ENCODE measurements around the gene PCNP. TPM values are rescaled to one million over a fixed set of nuclear protein-coding genes. Genes with fewer than 3 reads are reported as not detected.

Gene PCNP
- total and polyA plus RNA-seq, 7 donors, result 72.4 to 178 (median 146) TPM

GRCh38 chr3:101530686-101531047, 43.3 kb upstream of the PCNP start:
- H3K27me3 ChIP-seq, result no peaks in the 10 kb centered on the region
- no peak overlapping the region for H3K4me3 ChIP-seq
- TF ChIP-seq CTCF (IDR thresholded peaks at IDR 0.05) (no peak), POLR2A (IDR thresholded peaks at IDR 0.05) (no peak), POLR2AphosphoS5 (IDR thresholded peaks at IDR 0.05) (no peak), EP300 (IDR thresholded peaks at IDR 0.05) (no peak)
- no peaks in the 10 kb centered on the region for H3K36me3 ChIP-seq
- intact Hi-C loops (cut with DNase I), result no loop called here
- no peak overlapping the region for H3K27ac ChIP-seq
- DNase-seq, result no peak
- H3K9me3 ChIP-seq, result peaks cover 0 to 1% (median 0%) of the 10 kb centered on the region in 4 donors
- WGBS, 2 donors, result 10 to 21% methylated on average over 2 of the region's 2 CpGs
- peaks cover 0 to 17% (median 12%) of the 10 kb centered on the region in 4 donors for H3K4me1 ChIP-seq

GRCh38 chr3:101531473-101532086, 42.4 kb upstream of the PCNP start:
- TF ChIP-seq POLR2A (IDR thresholded peaks at IDR 0.05) (no peak), CTCF (IDR thresholded peaks at IDR 0.05) (no peak), POLR2AphosphoS5 (IDR thresholded peaks at IDR 0.05) (no peak), EP300 (IDR thresholded peaks at IDR 0.05) (no peak)
- no peak for DNase-seq
- Histone ChIP-seq H3K27ac (no peak overlapping the region), H3K4me3 (no peak overlapping the region), H3K36me3 (no peaks in the 10 kb centered on the region), H3K4me1 (peaks cover 0 to 17% (median 12%) of the 10 kb centered on the region in 4 donors), H3K9me3 (no peaks in the 10 kb centered on the region), H3K27me3 (no peaks in the 10 kb centered on the region)
- intact Hi-C loops (cut with DNase I), result no loop called here
- 37 to 42% methylated on average over 2 of the region's 2 CpGs for WGBS, 2 donors

- Histone ChIP-seq H3K27ac (peak overlapping the region in 3 of 4 donors; percentile 12 to 73 (median 52)), H3K9me3 (no peaks in the 10 kb centered on the region), H3K27me3 (no peaks in the 10 kb centered on the region), H3K4me3 (no peak overlapping the region), H3K36me3 (no peaks in the 10 kb centered on the region), H3K4me1 (peaks cover 0 to 17% (median 12%) of the 10 kb centered on the region in 4 donors)
- 74 to 79% methylated on average over 9 of the region's 9 CpGs for WGBS, 2 donors
- DNase-seq, result no peak
- TF ChIP-seq EP300 (IDR thresholded peaks at IDR 0.05), result no peak
- TF ChIP-seq CTCF (IDR thresholded peaks at IDR 0.05), result peak in 1 of 4 experiments; percentile 8
- TF ChIP-seq POLR2A (IDR thresholded peaks at IDR 0.05), result no peak
- intact Hi-C loops (cut with DNase I), result no loop called here
Measured at GRCh38 chr3:101532783-101533602, 41.0 kb upstream of the PCNP start.

GRCh38 chr3:101533603-101533968, 40.4 kb upstream of the PCNP start:
- 93 to 96% methylated on average over 1 of the region's 1 CpG for WGBS, 2 donors
- no peak for DNase-seq
- no peak for TF ChIP-seq CTCF (IDR thresholded peaks at IDR 0.05)
- no peak for TF ChIP-seq POLR2A (IDR thresholded peaks at IDR 0.05)
- TF ChIP-seq POLR2AphosphoS5 (IDR thresholded peaks at IDR 0.05), result no peak
- no peak for TF ChIP-seq EP300 (IDR thresholded peaks at IDR 0.05)

More at GRCh38 chr3:101533603-101533968, 40.4 kb upstream of the PCNP start:
- H3K4me3 ChIP-seq, result no peak overlapping the region
- H3K9me3 ChIP-seq, result no peaks in the 10 kb centered on the region
- no peaks in the 10 kb centered on the region for H3K27me3 ChIP-seq
- H3K4me1 ChIP-seq, result peaks cover 0 to 17% (median 12%) of the 10 kb centered on the region in 4 donors
- intact Hi-C loops (cut with DNase I), result no loop called here
- no peaks in the 10 kb centered on the region for H3K36me3 ChIP-seq
- H3K27ac ChIP-seq, result peak overlapping the region in 3 of 4 donors; percentile 12 to 73 (median 52)

Measured in sigmoid colon (tissue), 7 donors.